ENCODE measurements around the gene PDE4B.

GRCh38 chr1:66399888-66400529 is 607.3 kb downstream of the PDE4B start:
- TF ChIP-seq CTCF (IDR thresholded peaks at IDR 0.05) (no peak), POLR2A (IDR thresholded peaks at IDR 0.05) (no peak)
